ENCODE measurements around the gene WDR33. TPM values are rescaled to one million over a fixed set of nuclear protein-coding genes. Genes with fewer than 3 reads are reported as not detected.

The WDR33 gene
- total RNA-seq, 1 donor: 35.4 TPM

- no peak for DNase-seq (ENCODE audit: low read depth)
- H3K4me3 ChIP-seq (ENCODE audit: low read depth, low read length): no peak overlapping the region
- TF ChIP-seq CTCF (IDR thresholded peaks at IDR 0.05; ENCODE audit: insufficient read depth, low read depth, low read length): no peak
Measured at GRCh38 chr2:127655209-127656073, 155.5 kb downstream of the WDR33 start.

- no peak overlapping the region for H3K4me3 ChIP-seq (ENCODE audit: low read depth, low read length)
- no peak for TF ChIP-seq CTCF (IDR thresholded peaks at IDR 0.05; ENCODE audit: insufficient read depth, low read depth, low read length)
- DNase-seq (ENCODE audit: low read depth): no peak
Measured at GRCh38 chr2:127654838-127655175, 156.2 kb downstream of the WDR33 start.

- no peak for DNase-seq (ENCODE audit: low read depth)
- H3K4me3 ChIP-seq (ENCODE audit: low read depth, low read length): no peak overlapping the region
- TF ChIP-seq CTCF (IDR thresholded peaks at IDR 0.05; ENCODE audit: insufficient read depth, low read depth, low read length): no peak
Measured at GRCh38 chr2:127654084-127654837, 156.7 kb downstream of the WDR33 start.

GRCh38 chr2:127653421-127654083 lies 157.4 kb downstream of the WDR33 start:
- DNase-seq (ENCODE audit: low read depth): no peak
- no peak for TF ChIP-seq CTCF (IDR thresholded peaks at IDR 0.05; ENCODE audit: insufficient read depth, low read depth, low read length)
- H3K4me3 ChIP-seq (ENCODE audit: low read depth, low read length): no peak overlapping the region

- no peak for DNase-seq (ENCODE audit: low read depth)
- H3K4me3 ChIP-seq (ENCODE audit: low read depth, low read length): no peak overlapping the region
- TF ChIP-seq CTCF (IDR thresholded peaks at IDR 0.05; ENCODE audit: insufficient read depth, low read depth, low read length): no peak
Measured at GRCh38 chr2:127652786-127653357, 158.1 kb downstream of the WDR33 start.

GRCh38 chr2:127651971-127652550 lies 158.9 kb downstream of the WDR33 start:
- TF ChIP-seq CTCF (IDR thresholded peaks at IDR 0.05; ENCODE audit: insufficient read depth, low read depth, low read length): no peak
- peak; percentile 75 for DNase-seq (ENCODE audit: low read depth)
- no peak overlapping the region for H3K4me3 ChIP-seq (ENCODE audit: low read depth, low read length)

All from fibroblast of villous mesenchyme (primary cell).